ENCODE results near the gene AARS2.

DNA sequence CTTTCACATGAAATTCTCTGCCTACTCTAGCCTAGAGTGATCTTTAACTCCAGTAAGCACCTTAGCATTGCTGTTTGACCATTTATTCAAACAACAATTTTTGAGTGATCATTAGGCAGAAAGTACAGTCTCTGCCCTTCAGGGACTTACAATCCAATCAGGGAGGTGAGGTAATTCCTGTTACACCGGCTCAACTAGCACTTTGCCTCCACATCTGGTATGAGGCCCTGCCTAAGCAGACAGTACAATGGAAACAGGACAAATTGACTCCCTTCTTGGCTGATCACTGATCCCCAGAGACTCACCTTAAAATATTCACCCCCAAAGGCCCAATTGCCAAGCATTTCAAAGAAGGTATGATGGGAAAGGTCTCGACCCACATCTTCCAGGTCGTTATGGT is 1.4 kb downstream of the AARS2 start:
- no peak for TF ChIP-seq POLR2A (IDR thresholded peaks at IDR 0.05)
- TF ChIP-seq, protein P1, sequence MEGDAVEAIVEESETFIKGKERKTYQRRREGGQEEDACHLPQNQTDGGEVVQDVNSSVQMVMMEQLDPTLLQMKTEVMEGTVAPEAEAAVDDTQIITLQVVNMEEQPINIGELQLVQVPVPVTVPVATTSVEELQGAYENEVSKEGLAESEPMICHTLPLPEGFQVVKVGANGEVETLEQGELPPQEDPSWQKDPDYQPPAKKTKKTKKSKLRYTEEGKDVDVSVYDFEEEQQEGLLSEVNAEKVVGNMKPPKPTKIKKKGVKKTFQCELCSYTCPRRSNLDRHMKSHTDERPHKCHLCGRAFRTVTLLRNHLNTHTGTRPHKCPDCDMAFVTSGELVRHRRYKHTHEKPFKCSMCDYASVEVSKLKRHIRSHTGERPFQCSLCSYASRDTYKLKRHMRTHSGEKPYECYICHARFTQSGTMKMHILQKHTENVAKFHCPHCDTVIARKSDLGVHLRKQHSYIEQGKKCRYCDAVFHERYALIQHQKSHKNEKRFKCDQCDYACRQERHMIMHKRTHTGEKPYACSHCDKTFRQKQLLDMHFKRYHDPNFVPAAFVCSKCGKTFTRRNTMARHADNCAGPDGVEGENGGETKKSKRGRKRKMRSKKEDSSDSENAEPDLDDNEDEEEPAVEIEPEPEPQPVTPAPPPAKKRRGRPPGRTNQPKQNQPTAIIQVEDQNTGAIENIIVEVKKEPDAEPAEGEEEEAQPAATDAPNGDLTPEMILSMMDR (IDR thresholded peaks at IDR 0.05), result no peak
- TF ChIP-seq EP300 (IDR thresholded peaks at IDR 0.05), result no peak
